Measurements from ENCODE around the gene TPSG1.
"Not testable (repeated sequence)": the region's sequence is repeated elsewhere in the genome, so short reads cannot be mapped to it uniquely, and the experiment has no call there.

Gene TPSG1

GRCh38 chr16:1236659-1237058, 11.6 kb upstream of the TPSG1 start:
- not testable (repeated sequence) for H3K4me1 ChIP-seq (ENCODE audit: control insufficient read depth, insufficient read depth, low read length); H3K4me3 ChIP-seq (ENCODE audit: low read length); H3K27me3 ChIP-seq (ENCODE audit: control insufficient read depth, insufficient read depth, low read length); H3K9ac ChIP-seq (ENCODE audit: low read length); H3K27ac ChIP-seq (ENCODE audit: low read depth, low read length); H3K36me3 ChIP-seq (ENCODE audit: control insufficient read depth, insufficient read depth, low read length)

GRCh38 chr16:1232049-1232748, 7.1 kb upstream of the TPSG1 start:
- H3K9ac ChIP-seq (ENCODE audit: low read length); H3K4me3 ChIP-seq (ENCODE audit: low read length); H3K4me1 ChIP-seq (ENCODE audit: control insufficient read depth, insufficient read depth, low read length); H3K27me3 ChIP-seq (ENCODE audit: control insufficient read depth, insufficient read depth, low read length); H3K36me3 ChIP-seq (ENCODE audit: control insufficient read depth, insufficient read depth, low read length); H3K27ac ChIP-seq (ENCODE audit: low read depth, low read length): not testable (repeated sequence)

- not testable (repeated sequence) for H3K27ac ChIP-seq (ENCODE audit: low read depth, low read length); H3K27me3 ChIP-seq (ENCODE audit: control insufficient read depth, insufficient read depth, low read length); H3K4me1 ChIP-seq (ENCODE audit: control insufficient read depth, insufficient read depth, low read length); H3K9ac ChIP-seq (ENCODE audit: low read length); H3K4me3 ChIP-seq (ENCODE audit: low read length); H3K36me3 ChIP-seq (ENCODE audit: control insufficient read depth, insufficient read depth, low read length)
Observed at GRCh38 chr16:1231301-1231700, 6.2 kb upstream of the TPSG1 start.

GRCh38 chr16:1230471-1231212, 5.6 kb upstream of the TPSG1 start:
- not testable (repeated sequence) for H3K36me3 ChIP-seq (ENCODE audit: control insufficient read depth, insufficient read depth, low read length); H3K4me3 ChIP-seq (ENCODE audit: low read length); H3K27me3 ChIP-seq (ENCODE audit: control insufficient read depth, insufficient read depth, low read length); H3K4me1 ChIP-seq (ENCODE audit: control insufficient read depth, insufficient read depth, low read length); H3K27ac ChIP-seq (ENCODE audit: low read depth, low read length); H3K9ac ChIP-seq (ENCODE audit: low read length)

- H3K36me3 ChIP-seq (ENCODE audit: control insufficient read depth, insufficient read depth, low read length); H3K27me3 ChIP-seq (ENCODE audit: control insufficient read depth, insufficient read depth, low read length); H3K27ac ChIP-seq (ENCODE audit: low read depth, low read length); H3K4me3 ChIP-seq (ENCODE audit: low read length); H3K9ac ChIP-seq (ENCODE audit: low read length); H3K4me1 ChIP-seq (ENCODE audit: control insufficient read depth, insufficient read depth, low read length): not testable (repeated sequence)
Observed at GRCh38 chr16:1230084-1230470, 5.0 kb upstream of the TPSG1 start, which contains the start of gene TPSB2. Gene TPSB2 (minus strand): TSS chr16:1230184. CDS start chr16:1229951, 233 bp downstream.

GRCh38 chr16:1229476-1229875, 4.4 kb upstream of the TPSG1 start:
- not testable (repeated sequence) for H3K36me3 ChIP-seq (ENCODE audit: control insufficient read depth, insufficient read depth, low read length); H3K27me3 ChIP-seq (ENCODE audit: control insufficient read depth, insufficient read depth, low read length); H3K4me1 ChIP-seq (ENCODE audit: control insufficient read depth, insufficient read depth, low read length); H3K9ac ChIP-seq (ENCODE audit: low read length); H3K4me3 ChIP-seq (ENCODE audit: low read length); H3K27ac ChIP-seq (ENCODE audit: low read depth, low read length)

- H3K4me1 ChIP-seq (ENCODE audit: control insufficient read depth, insufficient read depth, low read length); H3K4me3 ChIP-seq (ENCODE audit: low read length); H3K36me3 ChIP-seq (ENCODE audit: control insufficient read depth, insufficient read depth, low read length); H3K27me3 ChIP-seq (ENCODE audit: control insufficient read depth, insufficient read depth, low read length); H3K27ac ChIP-seq (ENCODE audit: low read depth, low read length); H3K9ac ChIP-seq (ENCODE audit: low read length): not testable (repeated sequence)
Observed at GRCh38 chr16:1228227-1228626, 3.2 kb upstream of the TPSG1 start.

- not testable (repeated sequence) for H3K36me3 ChIP-seq (ENCODE audit: control insufficient read depth, insufficient read depth, low read length); H3K4me3 ChIP-seq (ENCODE audit: low read length); H3K9ac ChIP-seq (ENCODE audit: low read length); H3K4me1 ChIP-seq (ENCODE audit: control insufficient read depth, insufficient read depth, low read length); H3K27ac ChIP-seq (ENCODE audit: low read depth, low read length); H3K27me3 ChIP-seq (ENCODE audit: control insufficient read depth, insufficient read depth, low read length)
Observed at GRCh38 chr16:1226692-1227091, 1.6 kb upstream of the TPSG1 start.

GRCh38 chr16:1225728-1226311, 752 bp upstream of the TPSG1 start:
- peak overlapping the region; percentile 30 for H3K27ac ChIP-seq (ENCODE audit: low read depth, low read length)
- not testable (repeated sequence) for H3K36me3 ChIP-seq (ENCODE audit: control insufficient read depth, insufficient read depth, low read length); H3K27me3 ChIP-seq (ENCODE audit: control insufficient read depth, insufficient read depth, low read length); H3K9ac ChIP-seq (ENCODE audit: low read length); H3K4me3 ChIP-seq (ENCODE audit: low read length); H3K4me1 ChIP-seq (ENCODE audit: control insufficient read depth, insufficient read depth, low read length)

- Histone ChIP-seq H3K4me3 (ENCODE audit: low read length) (no peak overlapping the region), H3K27ac (ENCODE audit: low read depth, low read length) (peak overlapping the region; percentile 22), H3K27me3 (ENCODE audit: control insufficient read depth, insufficient read depth, low read length) (no peaks in the 10 kb centered on the region), H3K4me1 (ENCODE audit: control insufficient read depth, insufficient read depth, low read length) (no peaks in the 10 kb centered on the region), H3K9ac (ENCODE audit: low read length) (no peak overlapping the region), H3K36me3 (ENCODE audit: control insufficient read depth, insufficient read depth, low read length) (peaks cover 6% of the 10 kb centered on the region)
Observed at GRCh38 chr16:1224558-1224957, 510 bp downstream of the TPSG1 start.

- Histone ChIP-seq H3K36me3 (ENCODE audit: control insufficient read depth, insufficient read depth, low read length) (peaks cover 6% of the 10 kb centered on the region), H3K9ac (ENCODE audit: low read length) (no peak overlapping the region), H3K27ac (ENCODE audit: low read depth, low read length) (no peak overlapping the region), H3K4me1 (ENCODE audit: control insufficient read depth, insufficient read depth, low read length) (no peaks in the 10 kb centered on the region), H3K4me3 (ENCODE audit: low read length) (no peak overlapping the region), H3K27me3 (ENCODE audit: control insufficient read depth, insufficient read depth, low read length) (no peaks in the 10 kb centered on the region)
Observed at GRCh38 chr16:1223355-1224214, 1.5 kb downstream of the TPSG1 start.

GRCh38 chr16:1222553-1223354, 2.3 kb downstream of the TPSG1 start:
- Histone ChIP-seq H3K36me3 (ENCODE audit: control insufficient read depth, insufficient read depth, low read length) (peaks cover 12% of the 10 kb centered on the region), H3K27me3 (ENCODE audit: control insufficient read depth, insufficient read depth, low read length) (no peaks in the 10 kb centered on the region), H3K27ac (ENCODE audit: low read depth, low read length) (no peak overlapping the region), H3K4me3 (ENCODE audit: low read length) (no peak overlapping the region), H3K9ac (ENCODE audit: low read length) (no peak overlapping the region), H3K4me1 (ENCODE audit: control insufficient read depth, insufficient read depth, low read length) (no peaks in the 10 kb centered on the region)
